IMR-90 (cell line): ENCODE measurements around the gene GSK3B. TPM values are rescaled to one million over a fixed set of nuclear protein-coding genes. Genes with fewer than 3 reads are reported as not detected.

Experiments
- ATAC-seq: fragments of 200-7000 bp; cut with Tn5 transposase; 2 replicates; pipeline ENCODE4 v1.9.1; 2020; ENCODE audit warnings: low read depth, mild to moderate bottlenecking, moderate library complexity
- BruUV-seq: library from RNA; stranded (reverse); fragments of 400-500 nt; replicated peaks from 2 replicates; lab custom pipeline; 2021; lab: Mats Ljungman, UMichigan
- CTCF ChIA-PET: fragments of 300-600 bp; formaldehyde crosslinking; extraction: SDS; loops from one replicate; lab custom pipeline; 2021; ENCODE audit warnings: antibody characterized with exemption; lab: Yijun Ruan, JAX
- POLR2A ChIA-PET: fragments of 300-600 bp; sonication (Branson Sonifier 250); formaldehyde crosslinking; loops from one replicate; lab custom pipeline; 2022; ENCODE audit warnings: antibody characterized with exemption; ENCODE audit not compliant: unreplicated experiment; lab: Charles Lee
- DNase-seq: peaks from one replicate; pipeline ENCODE4 v3.0.0; 2013
- H2AFZ ChIP-seq: replicated peaks from 2 replicates; pipeline ENCODE3; 2013; ENCODE audit warnings: low read length, mild to moderate bottlenecking; ENCODE audit not compliant: poor library complexity
- H2AK5ac ChIP-seq: 2 replicates; pipeline ENCODE4 v1.6.1; 2013; ENCODE audit warnings: low read depth, low read length, inconsistent platforms
- H2AK9ac ChIP-seq: replicated peaks from 2 replicates; pipeline ENCODE3; 2013; ENCODE audit warnings: mild to moderate bottlenecking, low read depth, low read length, moderate library complexity; ENCODE audit not compliant: poor library complexity
- H2BK120ac ChIP-seq: 2 replicates; pipeline ENCODE4 v1.6.1; 2013; ENCODE audit warnings: low read depth, low read length, inconsistent platforms
- H2BK15ac ChIP-seq: 3 replicates; pipeline ENCODE4 v1.6.1; 2013; ENCODE audit warnings: low read depth, low read length, inconsistent platforms
- H2BK20ac ChIP-seq: 2 replicates; pipeline ENCODE4 v1.6.1; 2013; ENCODE audit warnings: low read depth, mild to moderate bottlenecking, inconsistent platforms, low read length, moderate library complexity
- H2BK5ac ChIP-seq: 2 replicates; pipeline ENCODE4 v1.6.1; 2013; ENCODE audit warnings: mild to moderate bottlenecking, low read depth, low read length, inconsistent platforms; ENCODE audit not compliant: poor library complexity, severe bottlenecking
- H3K14ac ChIP-seq: replicated peaks from 2 replicates; pipeline ENCODE4 v1.6.1; 2013; ENCODE audit warnings: low read depth, low read length, inconsistent platforms
- H3K18ac ChIP-seq: 2 replicates; pipeline ENCODE4 v1.6.1; 2013; ENCODE audit warnings: low read depth, low read length, control low read depth
- H3K23ac ChIP-seq: 2 replicates; pipeline ENCODE4 v1.6.1; 2013; ENCODE audit warnings: low read depth, low read length, inconsistent platforms
- H3K27ac ChIP-seq: 2 replicates; pipeline ENCODE4 v1.5.1; 2013; ENCODE audit warnings: mild to moderate bottlenecking, control low read depth, low read length; ENCODE audit not compliant: insufficient read depth
- H3K27me3 ChIP-seq: 2 replicates; pipeline ENCODE4 v1.6.1; 2013; ENCODE audit warnings: low read length; ENCODE audit not compliant: control insufficient read depth, insufficient read depth
- H3K36me3 ChIP-seq: 2 replicates; pipeline ENCODE4 v1.6.1; 2013; ENCODE audit warnings: low read length, mixed read lengths; ENCODE audit not compliant: control insufficient read depth, insufficient read depth
- H3K4ac ChIP-seq: 2 replicates; pipeline ENCODE4 v1.6.1; 2013; ENCODE audit warnings: low read depth, low read length, inconsistent platforms
- H3K4me1 ChIP-seq: 2 replicates; pipeline ENCODE4 v1.6.1; 2013; ENCODE audit warnings: low read length, mixed read lengths; ENCODE audit not compliant: control insufficient read depth, insufficient read depth
- H3K4me2 ChIP-seq: 2 replicates; pipeline ENCODE4 v1.6.1; 2013; ENCODE audit warnings: low read depth, mild to moderate bottlenecking, control low read depth, low read length, moderate library complexity
- H3K4me3 ChIP-seq: 2 replicates; pipeline ENCODE4 v1.5.1; 2013; ENCODE audit warnings: low read depth, mild to moderate bottlenecking, control low read depth, low read length, moderate library complexity; ENCODE audit not compliant: insufficient read depth
- H3K56ac ChIP-seq: 2 replicates; pipeline ENCODE4 v1.6.1; 2013; ENCODE audit warnings: low read length, inconsistent platforms; ENCODE audit not compliant: insufficient read depth; ENCODE audit errors: extremely low read depth
- H3K79me1 ChIP-seq, 2 experiments: 2 replicates each; pipeline ENCODE4 v1.6.1; 2013; ENCODE audit warnings: low read length in 2 of 2, inconsistent platforms in 1 of 2, low read depth in 1 of 2
- H3K9ac ChIP-seq: 2 replicates; pipeline ENCODE4 v1.6.1; 2013; ENCODE audit warnings: low read depth, low read length, control low read depth
- H3K9me1 ChIP-seq: 2 replicates; pipeline ENCODE4 v1.6.1; 2013; ENCODE audit warnings: low read length, inconsistent platforms; ENCODE audit not compliant: insufficient read depth
- H3K9me3 ChIP-seq: 2 replicates; pipeline ENCODE4 v1.6.1; 2013; ENCODE audit warnings: low read length; ENCODE audit not compliant: control insufficient read depth, insufficient read depth
- H4K20me1 ChIP-seq: 2 replicates; pipeline ENCODE4 v1.6.1; 2013; ENCODE audit warnings: low read length, inconsistent platforms; ENCODE audit not compliant: insufficient read depth
- H4K5ac ChIP-seq: 2 replicates; pipeline ENCODE4 v1.6.1; 2013; ENCODE audit warnings: mild to moderate bottlenecking, low read depth, low read length, control low read depth
- H4K8ac ChIP-seq, 2 experiments: 2 replicates each; pipeline ENCODE4 v1.6.1; 2013; ENCODE audit warnings: low read depth in 2 of 2, low read length in 2 of 2, control low read depth in 1 of 2, inconsistent platforms in 1 of 2
- H4K91ac ChIP-seq: 2 replicates; pipeline ENCODE4 v1.6.1; 2013; ENCODE audit warnings: low read depth, low read length, inconsistent platforms; ENCODE audit not compliant: insufficient read depth
- BHLHE40 ChIP-seq: fragments of 150-350 bp; IDR thresholded peaks from 2 replicates; pipeline ENCODE4 v1.6.1; 2016; ENCODE audit warnings: mild to moderate bottlenecking, low read depth, low read length
- MXI1 ChIP-seq: IDR thresholded peaks from 2 replicates; pipeline ENCODE4 v1.6.1; 2012; ENCODE audit warnings: low read depth, mild to moderate bottlenecking, low read length, moderate library complexity, borderline replicate concordance
- RAD21 ChIP-seq: IDR thresholded peaks from 2 replicates; pipeline ENCODE4 v1.6.1; 2012; ENCODE audit warnings: low read length, improper control_type of control experiment
- RFX5 ChIP-seq: IDR thresholded peaks from 2 replicates; pipeline ENCODE4 v1.8.0; 2012; ENCODE audit warnings: low read depth, mild to moderate bottlenecking, low read length, moderate library complexity
- SMC3 ChIP-seq: fragments of 150-350 bp; IDR thresholded peaks from 2 replicates; pipeline ENCODE4 v1.6.1; 2016; ENCODE audit warnings: low read depth, mild to moderate bottlenecking, antibody characterized with exemption, low read length, moderate library complexity
- WGBS, 2 experiments: methylation state at CpG; one replicate each; pipeline versions ENCODE4 v1.1.5 to v1.1.7; 2013; ENCODE audit warnings: missing lambda C conversion rate in 2 of 2; ENCODE audit not compliant: insufficient read length in 1 of 2; ENCODE audit errors: extremely low coverage in 2 of 2; 5-methylcytosine and 5-hydroxymethylcytosine counted together
- dilution Hi-C: fragments of 300-500 bp; cut with HindIII; formaldehyde crosslinking; loops from one replicate; pipeline ENCODE4 v1.14.3; 2018; ENCODE audit warnings: low sequenced_read_pairs; ENCODE audit not compliant: unreplicated experiment
- in situ Hi-C: fragments of 300-500 bp; cut with MboI; formaldehyde crosslinking; loops from 3 replicates; pipeline ENCODE4 v1.14.3; 2019; ENCODE audit warnings: low sequenced_read_pairs, inconsistent platforms, mixed read lengths
- intact Hi-C: fragments of 100-400 bp; cut with micrococcal nuclease; formaldehyde crosslinking; loops from 2 replicates; pipeline ENCODE4 v1.10.0; 2022
- polyA plus RNA-seq, 3 experiments: library from polyadenylated mRNA; depleted of rRNA; stranded (reverse); fragments of >200 nt; gene quantifications; 2 replicates each; pipeline ENCODE4 v1.2.3, GENCODE V29; 2012; ENCODE audit warnings: low replicate concordance in 1 of 3
- total RNA-seq: library from RNA; depleted of rRNA; stranded (reverse); fragments of >200 nt; gene quantifications from 2 replicates; pipeline ENCODE4 v1.2.3, GENCODE V29; 2012
- TF ChIP-seq, protein P1 (sequence below): conservative IDR thresholded peaks from 2 replicates; pipeline ENCODE4 v1.5.1; 2012; ENCODE audit warnings: mild to moderate bottlenecking, low read depth, low read length, improper control_type of control experiment

The GSK3B gene
- total and polyA plus RNA-seq, 2 of the 4 experiments (the other 2 are of a cell fraction), result 19.2 to 33.2 TPM

DNA sequence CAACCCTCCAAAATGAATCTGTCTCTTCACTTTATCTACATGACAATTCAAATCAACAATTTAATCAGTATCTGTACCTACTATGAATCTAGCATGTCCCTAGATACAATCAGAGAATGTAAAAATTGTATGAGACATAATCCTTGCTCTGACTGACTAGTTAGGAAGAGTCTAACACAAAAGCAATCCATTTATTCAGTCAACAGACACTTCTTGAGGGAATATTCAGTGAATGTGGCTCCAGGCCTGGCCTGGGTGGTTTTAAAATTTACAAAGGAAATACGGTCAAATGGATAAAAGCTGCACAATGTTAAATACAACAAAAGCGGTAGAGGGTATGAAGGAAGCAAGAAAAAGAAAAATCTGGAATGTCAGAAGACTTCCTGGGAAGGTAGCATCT, 45.2 kb downstream of the GSK3B start:
- H2BK20ac ChIP-seq, result no peak overlapping the region
- no peak overlapping the region for H2BK5ac ChIP-seq
- no peak overlapping the region for H2BK15ac ChIP-seq
- H3K27ac ChIP-seq, result no peak overlapping the region
- no peak overlapping the region for H3K4me2 ChIP-seq
- H3K23ac ChIP-seq, result no peak overlapping the region
- ChIA-PET CTCF (no interaction called here), POLR2A (no interaction called here)
- H3K4me1 ChIP-seq, result peaks cover 2% of the 10 kb centered on the region; the same call in 1 of the 2 replicates
- H3K27me3 ChIP-seq, result no peaks in the 10 kb centered on the region
- no peak overlapping the region for H4K8ac ChIP-seq
- H3K4ac ChIP-seq, result no peak overlapping the region
- no peak overlapping the region for H3K18ac ChIP-seq
- no peak overlapping the region for H3K56ac ChIP-seq
- peaks cover 89% of the 10 kb centered on the region for H4K20me1 ChIP-seq
- H3K14ac ChIP-seq, result no peak overlapping the region
- H3K9me1 ChIP-seq, result 0 out of 2 replicates have a peak, but pooled peaks cover 2% of the 10 kb centered on the region
- no peak overlapping the region for H4K5ac ChIP-seq
- intact Hi-C loops, result no loop called here
- H4K91ac ChIP-seq, result no peak overlapping the region
- H2AFZ ChIP-seq, result no peak overlapping the region
- dilution Hi-C loops, result no loop called here
- H3K9ac ChIP-seq, result no peak overlapping the region
- DNase-seq (no peak), ATAC-seq (no peak)
- 82% methylated on average over 2 of the region's 2 CpGs; no CpG with 5 or more reads in 1 of the 2 experiments for WGBS, 2 experiments
- in situ Hi-C loops, result no loop called here
- TF ChIP-seq, protein P1, sequence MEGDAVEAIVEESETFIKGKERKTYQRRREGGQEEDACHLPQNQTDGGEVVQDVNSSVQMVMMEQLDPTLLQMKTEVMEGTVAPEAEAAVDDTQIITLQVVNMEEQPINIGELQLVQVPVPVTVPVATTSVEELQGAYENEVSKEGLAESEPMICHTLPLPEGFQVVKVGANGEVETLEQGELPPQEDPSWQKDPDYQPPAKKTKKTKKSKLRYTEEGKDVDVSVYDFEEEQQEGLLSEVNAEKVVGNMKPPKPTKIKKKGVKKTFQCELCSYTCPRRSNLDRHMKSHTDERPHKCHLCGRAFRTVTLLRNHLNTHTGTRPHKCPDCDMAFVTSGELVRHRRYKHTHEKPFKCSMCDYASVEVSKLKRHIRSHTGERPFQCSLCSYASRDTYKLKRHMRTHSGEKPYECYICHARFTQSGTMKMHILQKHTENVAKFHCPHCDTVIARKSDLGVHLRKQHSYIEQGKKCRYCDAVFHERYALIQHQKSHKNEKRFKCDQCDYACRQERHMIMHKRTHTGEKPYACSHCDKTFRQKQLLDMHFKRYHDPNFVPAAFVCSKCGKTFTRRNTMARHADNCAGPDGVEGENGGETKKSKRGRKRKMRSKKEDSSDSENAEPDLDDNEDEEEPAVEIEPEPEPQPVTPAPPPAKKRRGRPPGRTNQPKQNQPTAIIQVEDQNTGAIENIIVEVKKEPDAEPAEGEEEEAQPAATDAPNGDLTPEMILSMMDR, result no peak
- no peak for TF ChIP-seq RFX5
- TF ChIP-seq BHLHE40, result no peak
- TF ChIP-seq SMC3, result no peak
- no peak for TF ChIP-seq RAD21
- no peak for TF ChIP-seq MXI1
- H3K4me3 ChIP-seq, result no peak overlapping the region
- H2AK5ac ChIP-seq, result no peak overlapping the region
- peaks cover 5% of the 10 kb centered on the region for H3K9me3 ChIP-seq
- H2BK120ac ChIP-seq, result no peak overlapping the region
- H3K36me3 ChIP-seq, result no peaks in the 10 kb centered on the region
- H2AK9ac ChIP-seq, result no peak overlapping the region
- BruUV-seq, result no TSS peak
- peaks cover 26 to 74% of the 10 kb centered on the region in 2 experiments for H3K79me1 ChIP-seq
